PFSK-1 (cell line): ENCODE data around the gene CEP63.

Experiments used
- FOXP2 ChIP-seq: optimal IDR thresholded peaks from 2 replicates; pipeline ENCODE3; 2011; ENCODE audit warnings: borderline replicate concordance, control low read depth, inconsistent platforms; ENCODE audit not compliant: insufficient read depth; ENCODE audit errors: extremely low read length, extremely low read depth
- POLR2AphosphoS5 ChIP-seq: IDR thresholded peaks from 2 replicates; pipeline ENCODE4 v1.6.1; 2012; ENCODE audit warnings: low read depth, mild to moderate bottlenecking, control low read depth, low read length, moderate library complexity
- SIN3A ChIP-seq: IDR thresholded peaks from 2 replicates; pipeline ENCODE4 v1.6.1; 2012; ENCODE audit warnings: mild to moderate bottlenecking, low read length, moderate library complexity, borderline replicate concordance; ENCODE audit not compliant: insufficient read depth
- TAF1 ChIP-seq: IDR thresholded peaks from 2 replicates; pipeline ENCODE4 v1.6.1; 2012; ENCODE audit warnings: low read length, control low read depth, borderline replicate concordance; ENCODE audit not compliant: insufficient read depth
- TF ChIP-seq, protein P1 (sequence below), 2 experiments: IDR thresholded peaks; 2 replicates each; pipeline versions ENCODE4 v1.6.1 to v1.8.0; 2011 to 2012; ENCODE audit warnings: low read depth in 2 of 2, low read length in 2 of 2, control low read depth in 1 of 2, inconsistent platforms in 1 of 2, mild to moderate bottlenecking in 1 of 2, moderate library complexity in 1 of 2; ENCODE audit not compliant: insufficient read depth in 1 of 2

DNA sequence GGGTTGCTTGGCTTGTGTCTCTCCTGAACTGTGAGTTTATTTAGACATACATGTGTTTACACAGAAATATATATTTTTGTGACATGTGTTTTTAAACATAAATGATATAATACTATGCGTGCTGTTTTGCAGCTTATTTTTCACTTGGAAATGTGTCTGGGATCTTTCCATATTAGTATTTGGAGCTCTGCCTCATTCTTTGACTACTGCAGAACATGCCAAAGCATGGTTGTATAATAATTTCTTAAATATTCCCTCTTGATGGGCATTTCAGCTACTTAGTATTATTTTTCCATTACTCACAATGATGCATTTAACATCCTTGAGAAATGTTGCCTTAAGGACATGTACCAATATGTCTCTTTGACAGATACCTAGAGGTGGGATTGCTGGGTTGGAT is 19.5 kb upstream of the CEP63 start:
- TF ChIP-seq TAF1, result no peak
- TF ChIP-seq POLR2AphosphoS5, result no peak
- no peak for TF ChIP-seq SIN3A
- TF ChIP-seq, protein P1, sequence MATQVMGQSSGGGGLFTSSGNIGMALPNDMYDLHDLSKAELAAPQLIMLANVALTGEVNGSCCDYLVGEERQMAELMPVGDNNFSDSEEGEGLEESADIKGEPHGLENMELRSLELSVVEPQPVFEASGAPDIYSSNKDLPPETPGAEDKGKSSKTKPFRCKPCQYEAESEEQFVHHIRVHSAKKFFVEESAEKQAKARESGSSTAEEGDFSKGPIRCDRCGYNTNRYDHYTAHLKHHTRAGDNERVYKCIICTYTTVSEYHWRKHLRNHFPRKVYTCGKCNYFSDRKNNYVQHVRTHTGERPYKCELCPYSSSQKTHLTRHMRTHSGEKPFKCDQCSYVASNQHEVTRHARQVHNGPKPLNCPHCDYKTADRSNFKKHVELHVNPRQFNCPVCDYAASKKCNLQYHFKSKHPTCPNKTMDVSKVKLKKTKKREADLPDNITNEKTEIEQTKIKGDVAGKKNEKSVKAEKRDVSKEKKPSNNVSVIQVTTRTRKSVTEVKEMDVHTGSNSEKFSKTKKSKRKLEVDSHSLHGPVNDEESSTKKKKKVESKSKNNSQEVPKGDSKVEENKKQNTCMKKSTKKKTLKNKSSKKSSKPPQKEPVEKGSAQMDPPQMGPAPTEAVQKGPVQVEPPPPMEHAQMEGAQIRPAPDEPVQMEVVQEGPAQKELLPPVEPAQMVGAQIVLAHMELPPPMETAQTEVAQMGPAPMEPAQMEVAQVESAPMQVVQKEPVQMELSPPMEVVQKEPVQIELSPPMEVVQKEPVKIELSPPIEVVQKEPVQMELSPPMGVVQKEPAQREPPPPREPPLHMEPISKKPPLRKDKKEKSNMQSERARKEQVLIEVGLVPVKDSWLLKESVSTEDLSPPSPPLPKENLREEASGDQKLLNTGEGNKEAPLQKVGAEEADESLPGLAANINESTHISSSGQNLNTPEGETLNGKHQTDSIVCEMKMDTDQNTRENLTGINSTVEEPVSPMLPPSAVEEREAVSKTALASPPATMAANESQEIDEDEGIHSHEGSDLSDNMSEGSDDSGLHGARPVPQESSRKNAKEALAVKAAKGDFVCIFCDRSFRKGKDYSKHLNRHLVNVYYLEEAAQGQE (IDR thresholded peaks at IDR 0.05; ENCODE audit: insufficient read depth in 1 of 2, low read depth in 2 of 2, low read length in 2 of 2), result no peak
- TF ChIP-seq FOXP2, result no peak
